ENCODE measurements around the gene ACP6.

GRCh38 chr1:147641291-147641690 lies 29.0 kb downstream of the ACP6 start:
- TF ChIP-seq CTCF (IDR thresholded peaks at IDR 0.05) (no peak), POLR2A (IDR thresholded peaks at IDR 0.05) (no peak)

All from body of pancreas (tissue), 4 donors.